SK-N-SH (cell line): ENCODE measurements around the gene HSPA4. TPM values are rescaled to one million over a fixed set of nuclear protein-coding genes. Genes with fewer than 3 reads are reported as not detected.

Experiments used
- CTCF ChIA-PET: fragments of 300-600, 350-600 bp; formaldehyde crosslinking; extraction: SDS; loops from one replicate; lab custom pipeline; 2021; lab: Yijun Ruan, JAX
- POLR2A ChIA-PET: fragments of 350-600 bp; sonication (Branson Sonifier 250); formaldehyde crosslinking; extraction: SDS; loops from one replicate; lab custom pipeline; 2020; ENCODE audit warnings: antibody characterized with exemption, inconsistent platforms; lab: Yijun Ruan, JAX
- DNase-seq: peaks from one replicate; pipeline ENCODE4 v3.0.0; 2012
- H2AFZ ChIP-seq: fragments of 200-600 bp; sonication (generic); 2 replicates; pipeline ENCODE4 v1.8.1; 2016; ENCODE audit warnings: antibody characterized with exemption, mild to moderate bottlenecking, low read depth
- H3F3A ChIP-seq: fragments of 200-600 bp; sonication (generic); replicated peaks from 2 replicates; pipeline ENCODE3; 2016; ENCODE audit warnings: antibody characterized with exemption, mild to moderate bottlenecking; ENCODE audit not compliant: insufficient read depth
- H3K27ac ChIP-seq, 2 experiments: fragments of 200-500 bp in 1 of 2; fragments of 200-600 bp in 1 of 2; sonication (Bioruptor generic) in 1 of 2; sonication (generic), shearing (Covaris generic) in 1 of 2; 2 replicates each; pipeline versions ENCODE4 v1.5.1 to v1.6.1; 2014 to 2016; ENCODE audit warnings: low read depth in 2 of 2, inconsistent platforms in 1 of 2, low read length in 1 of 2, mild to moderate bottlenecking in 1 of 2, mixed read lengths in 1 of 2
- H3K27me3 ChIP-seq: fragments of 200-600 bp; sonication (generic), shearing (Covaris generic); 2 replicates; pipeline ENCODE4 v1.6.1; 2016; ENCODE audit warnings: mixed run types; ENCODE audit not compliant: insufficient read depth
- H3K36me3 ChIP-seq, 2 experiments: fragments of 200-500 bp in 1 of 2; fragments of 200-600 bp in 1 of 2; sonication (Bioruptor generic) in 1 of 2; sonication (generic) in 1 of 2; replicated peaks in 1 of 2; 2 replicates each; pipeline versions ENCODE3 to v1.5.1; 2014 to 2016; ENCODE audit warnings: low read length in 1 of 2, mild to moderate bottlenecking in 1 of 2; ENCODE audit not compliant: insufficient read depth in 2 of 2, control insufficient read depth in 1 of 2
- H3K4me1 ChIP-seq, 2 experiments: fragments of 200-500 bp in 1 of 2; fragments of 200-600 bp in 1 of 2; sonication (Bioruptor generic) in 1 of 2; sonication (generic), shearing (Covaris generic) in 1 of 2; 2 replicates each; pipeline versions ENCODE4 v1.5.1 to v1.6.1; 2014 to 2016; ENCODE audit warnings: low read depth in 1 of 2, low read length in 1 of 2, mixed run types in 1 of 2; ENCODE audit not compliant: insufficient read depth in 2 of 2, control insufficient read depth in 1 of 2
- H3K4me2 ChIP-seq: fragments of 200-600 bp; sonication (generic), shearing (Covaris generic); 2 replicates; pipeline ENCODE4 v1.6.1; 2017; ENCODE audit warnings: mixed run types
- H3K4me3 ChIP-seq, 2 experiments: fragments of 200-500 bp in 1 of 2; fragments of 200-600 bp in 1 of 2; sonication (Bioruptor generic) in 1 of 2; sonication (generic), shearing (Covaris generic) in 1 of 2; 2 replicates each; pipeline versions ENCODE4 v1.5.1 to v1.8.1; 2014 to 2016; ENCODE audit warnings: low read depth in 2 of 2, inconsistent platforms in 1 of 2, low read length in 1 of 2, mild to moderate bottlenecking in 1 of 2, mixed read lengths in 1 of 2, moderate library complexity in 1 of 2
- H3K79me2 ChIP-seq: fragments of 200-600 bp; sonication (generic); 2 replicates; pipeline ENCODE4 v1.8.1; 2017; ENCODE audit warnings: mild to moderate bottlenecking; ENCODE audit not compliant: insufficient read depth
- H3K9ac ChIP-seq: fragments of 200-600 bp; sonication (generic); 2 replicates; pipeline ENCODE4 v1.6.1; 2017; ENCODE audit warnings: mixed run types
- H3K9me2 ChIP-seq: fragments of 200-600 bp; sonication (generic); 2 replicates; pipeline ENCODE4 v1.6.1; 2017; ENCODE audit warnings: mixed run types
- H3K9me3 ChIP-seq: fragments of 200-600 bp; sonication (generic); 2 replicates; pipeline ENCODE4 v1.6.1; 2017; ENCODE audit warnings: mixed run types, mild to moderate bottlenecking, moderate library complexity
- H4K20me1 ChIP-seq: fragments of 200-600 bp; sonication (generic); 2 replicates; pipeline ENCODE4 v1.6.1; 2017; ENCODE audit warnings: mild to moderate bottlenecking, mixed run types; ENCODE audit not compliant: insufficient read depth
- CTCF ChIP-seq: fragments of 200-600 bp; sonication (generic); IDR thresholded peaks from 2 replicates; pipeline ENCODE4 v1.6.1; 2017; ENCODE audit warnings: antibody characterized with exemption, mild to moderate bottlenecking, moderate library complexity
- FOXJ3 ChIP-seq: sonication (generic); formaldehyde crosslinking; IDR thresholded peaks from 2 replicates; pipeline ENCODE4 v1.5.1; 2020; ENCODE audit warnings: mild to moderate bottlenecking, missing genetic modification reagents
- GABPA ChIP-seq: IDR thresholded peaks from 2 replicates; pipeline ENCODE4 v1.4.0; 2012; ENCODE audit warnings: low read depth, mild to moderate bottlenecking
- IRF3 ChIP-seq: fragments of 150-350 bp; IDR thresholded peaks from 2 replicates; pipeline ENCODE4 v1.6.1; 2016; ENCODE audit warnings: mild to moderate bottlenecking, low read depth, low read length
- NFIC ChIP-seq: IDR thresholded peaks from 2 replicates; pipeline ENCODE4 v1.4.0; 2012; ENCODE audit warnings: borderline replicate concordance
- PBX3 ChIP-seq: IDR thresholded peaks from 2 replicates; pipeline ENCODE4; 2012
- RAD21 ChIP-seq: IDR thresholded peaks from 2 replicates; pipeline ENCODE4 v1.6.1; 2012; ENCODE audit warnings: mild to moderate bottlenecking, low read length
- RCOR1 ChIP-seq: fragments of 150-350 bp; IDR thresholded peaks from 2 replicates; pipeline ENCODE4 v1.6.1; 2017; ENCODE audit warnings: antibody characterized with exemption, low read length
- SIN3A ChIP-seq: IDR thresholded peaks from 2 replicates; pipeline ENCODE4 v1.6.1; 2012; ENCODE audit warnings: low read depth, mild to moderate bottlenecking, low read length, moderate library complexity, borderline replicate concordance
- SMC3 ChIP-seq: IDR thresholded peaks from 2 replicates; pipeline ENCODE4 v1.6.1; 2012; ENCODE audit warnings: low read depth, low read length, improper control_type of control experiment
- TAF1 ChIP-seq: IDR thresholded peaks from 2 replicates; pipeline ENCODE4 v1.6.1; 2012; ENCODE audit warnings: low read depth, mild to moderate bottlenecking, low read length, moderate library complexity, borderline replicate concordance
- TEAD4 ChIP-seq: IDR thresholded peaks from 2 replicates; pipeline ENCODE4 v1.4.0; 2012; ENCODE audit warnings: mild to moderate bottlenecking, borderline replicate concordance; ENCODE audit not compliant: insufficient read depth
- USF1 ChIP-seq: IDR thresholded peaks from 2 replicates; pipeline ENCODE4 v1.4.0; 2012; ENCODE audit warnings: low read depth, borderline replicate concordance
- ZBTB33 ChIP-seq: IDR thresholded peaks from 2 replicates; pipeline ENCODE4 v1.4.0; 2012; ENCODE audit warnings: low read depth, borderline replicate concordance
- WGBS: methylation state at CpG from one replicate; pipeline ENCODE4 v1.1.6; 2017; ENCODE audit warnings: low lambda C conversion rate; 5-methylcytosine and 5-hydroxymethylcytosine counted together
- polyA plus RNA-seq, 3 experiments: library from polyadenylated mRNA; depleted of rRNA; stranded (reverse); fragments of >200 nt; gene quantifications; 2 replicates each; pipeline ENCODE4 v1.2.3, GENCODE V29; 2012

The HSPA4 gene
- polyA plus RNA-seq, 1 of the 3 experiments (the other 2 are of a cell fraction), result 18.8 TPM

GRCh38 chr5:133052317-133053175 lies 733 bp downstream of the HSPA4 start (continued):
- TF ChIP-seq PBX3 (no peak), SMC3 (no peak), CTCF (no peak), ZBTB33 (no peak), TAF1 (no peak), TEAD4 (no peak)

- no peak overlapping the region; a peak in 1 of 4 replicates for H3K27ac ChIP-seq
- no peak for DNase-seq
- peaks cover 57% of the 10 kb centered on the region for H4K20me1 ChIP-seq
- peak overlapping the region; percentile 96 for H3K4me2 ChIP-seq
- TF ChIP-seq RAD21 (no peak), NFIC (no peak), GABPA (no peak), CTCF (no peak), IRF3 (no peak), TAF1 (no peak), FOXJ3 (CRISPR knock-in tag) (no peak), SIN3A (no peak), USF1 (no peak), RCOR1 (no peak)
- CTCF ChIA-PET, result no interaction called here
- H3K36me3 ChIP-seq, result peaks cover 0 to 6% of the 10 kb centered on the region in 2 experiments
- peaks cover 38% of the 10 kb centered on the region for H3F3A ChIP-seq
- H3K4me1 ChIP-seq, result peaks cover 11 to 25% of the 10 kb centered on the region in 2 experiments; a peak in 3 of 4 replicates
- H3K9me3 ChIP-seq, result no peaks in the 10 kb centered on the region
- H2AFZ ChIP-seq, result no peak overlapping the region
- H3K4me3 ChIP-seq, result peak overlapping the region; percentile 97
- POLR2A ChIA-PET, result no interaction called here
- H3K79me2 ChIP-seq, result peaks cover 81% of the 10 kb centered on the region
- 85% methylated on average over 15 of the region's 15 CpGs for WGBS
- no peaks in the 10 kb centered on the region for H3K27me3 ChIP-seq
- H3K9ac ChIP-seq, result peak overlapping the region; percentile 99; the same call in 1 of the 2 replicates
- H3K9me2 ChIP-seq, result no peaks in the 10 kb centered on the region
Measured at GRCh38 chr5:133053448-133053847, 1.6 kb downstream of the HSPA4 start.
